Naive thymus-derived CD4-positive, alpha-beta T cell (primary cell): ENCODE measurements around the gene HBD. TPM values are rescaled to one million over a fixed set of nuclear protein-coding genes. Genes with fewer than 3 reads are reported as not detected.

Source experiments
- ATAC-seq: fragments of 150-1000 bp; cut with Tn5 transposase; 2 replicates; pipeline ENCODE4 v1.10.0; 2021; ENCODE audit warnings: mild to moderate bottlenecking, moderate library complexity
- CTCF ChIA-PET: fragments of 350-600 bp; sonication (Branson Sonifier 250); formaldehyde crosslinking; loops from one replicate; lab custom pipeline; 2021; ENCODE audit warnings: antibody characterized with exemption; lab: Charles Lee
- POLR2A ChIA-PET: fragments of 350-600 bp; sonication (Branson Sonifier 250); formaldehyde crosslinking; loops from one replicate; lab custom pipeline; 2021; ENCODE audit warnings: antibody characterized with exemption, inconsistent platforms; lab: Charles Lee
- DNase-seq, 9 donors: peaks; one replicate each; pipeline versions ENCODE4 v3.0.0 to v3.0.0-alpha.2; 2020 to 2022; ENCODE audit warnings: mixed read lengths in 1 of 9
- H3K27ac ChIP-seq: one replicate; pipeline ENCODE4 v1.7.0; 2013; ENCODE audit warnings: mild to moderate bottlenecking, low read depth, low read length, moderate library complexity
- H3K27me3 ChIP-seq, 2 donors: one replicate each; pipeline ENCODE4 v1.7.0; 2013; ENCODE audit warnings: low read length in 2 of 2, mild to moderate bottlenecking in 2 of 2, moderate library complexity in 2 of 2; ENCODE audit not compliant: control insufficient read depth in 2 of 2, insufficient read depth in 2 of 2
- H3K36me3 ChIP-seq, 3 experiments: 1 replicate in 2 of 3; 2 replicates in 1 of 3; pipeline ENCODE4 v1.7.0; 2013; ENCODE audit warnings: low read length in 3 of 3, mild to moderate bottlenecking in 3 of 3, moderate library complexity in 1 of 3; ENCODE audit not compliant: insufficient read depth in 3 of 3, control insufficient read depth in 2 of 3
- H3K4me1 ChIP-seq, 2 donors: one replicate each; pipeline ENCODE4 v1.7.0; 2013; ENCODE audit warnings: low read length in 2 of 2, mild to moderate bottlenecking in 2 of 2, moderate library complexity in 1 of 2; ENCODE audit not compliant: control insufficient read depth in 2 of 2, insufficient read depth in 2 of 2
- H3K4me3 ChIP-seq: 2 replicates; pipeline ENCODE4 v1.7.0; 2013; ENCODE audit warnings: mild to moderate bottlenecking, low read length
- H3K9me3 ChIP-seq, 3 experiments: 1 replicate in 2 of 3; 2 replicates in 1 of 3; pipeline ENCODE4 v1.7.0; 2013; ENCODE audit warnings: low read length in 3 of 3; ENCODE audit not compliant: control insufficient read depth in 2 of 3
- H3K27ac Mint-ChIP-seq, 9 donors: one replicate each; pipeline ENCODE4 v1.8.0; 2020 to 2022; ENCODE audit warnings: mixed read lengths in 9 of 9, mild to moderate bottlenecking in 8 of 9, moderate library complexity in 5 of 9, inconsistent platforms in 2 of 9
- H3K27me3 Mint-ChIP-seq, 5 donors: one replicate each; pipeline ENCODE4 v1.8.0; 2021 to 2022; ENCODE audit warnings: mixed read lengths in 5 of 5, mild to moderate bottlenecking in 1 of 5
- H3K36me3 Mint-ChIP-seq, 5 donors: one replicate each; pipeline ENCODE4 v1.8.0; 2020 to 2022; ENCODE audit warnings: mixed read lengths in 5 of 5, mild to moderate bottlenecking in 3 of 5, inconsistent platforms in 1 of 5
- H3K4me1 Mint-ChIP-seq, 7 donors: one replicate each; pipeline ENCODE4 v1.8.0; 2020 to 2022; ENCODE audit warnings: mixed read lengths in 7 of 7, mild to moderate bottlenecking in 3 of 7, inconsistent platforms in 1 of 7
- H3K4me3 Mint-ChIP-seq, 10 donors: one replicate each; pipeline ENCODE4 v1.8.0; 2020 to 2022; ENCODE audit warnings: mild to moderate bottlenecking in 10 of 10, mixed read lengths in 10 of 10, moderate library complexity in 6 of 10, inconsistent platforms in 2 of 10
- H3K9me3 Mint-ChIP-seq, 11 donors: one replicate each; pipeline ENCODE4 v1.8.0; 2020 to 2022; ENCODE audit warnings: mixed read lengths in 11 of 11, mild to moderate bottlenecking in 4 of 11, inconsistent platforms in 1 of 11, moderate library complexity in 1 of 11
- intact Hi-C, 2 donors: fragments of 100-400 bp; cut with micrococcal nuclease; formaldehyde crosslinking; loops; one replicate each; pipeline ENCODE4 v1.15.1; 2023
- polyA plus RNA-seq, 2 donors: library from polyadenylated mRNA; unstranded; fragments of 300-500 nt; fragmentation: Illumina TruSeq; gene quantifications; one replicate each; pipeline ENCODE4 v1.2.3, GENCODE V29; 2021
- total RNA-seq, 6 experiments: library from RNA in 5 of 6; stranded (reverse) in 5 of 6; gene quantifications; 1 replicate in 5 of 6; 2 replicates in 1 of 6; pipeline ENCODE4 v1.2.3 and lab custom pipeline; 2021 to 2026

The HBD gene
- total and polyA plus RNA-seq, 7 experiments from 2014 or later: not detected

DNA sequence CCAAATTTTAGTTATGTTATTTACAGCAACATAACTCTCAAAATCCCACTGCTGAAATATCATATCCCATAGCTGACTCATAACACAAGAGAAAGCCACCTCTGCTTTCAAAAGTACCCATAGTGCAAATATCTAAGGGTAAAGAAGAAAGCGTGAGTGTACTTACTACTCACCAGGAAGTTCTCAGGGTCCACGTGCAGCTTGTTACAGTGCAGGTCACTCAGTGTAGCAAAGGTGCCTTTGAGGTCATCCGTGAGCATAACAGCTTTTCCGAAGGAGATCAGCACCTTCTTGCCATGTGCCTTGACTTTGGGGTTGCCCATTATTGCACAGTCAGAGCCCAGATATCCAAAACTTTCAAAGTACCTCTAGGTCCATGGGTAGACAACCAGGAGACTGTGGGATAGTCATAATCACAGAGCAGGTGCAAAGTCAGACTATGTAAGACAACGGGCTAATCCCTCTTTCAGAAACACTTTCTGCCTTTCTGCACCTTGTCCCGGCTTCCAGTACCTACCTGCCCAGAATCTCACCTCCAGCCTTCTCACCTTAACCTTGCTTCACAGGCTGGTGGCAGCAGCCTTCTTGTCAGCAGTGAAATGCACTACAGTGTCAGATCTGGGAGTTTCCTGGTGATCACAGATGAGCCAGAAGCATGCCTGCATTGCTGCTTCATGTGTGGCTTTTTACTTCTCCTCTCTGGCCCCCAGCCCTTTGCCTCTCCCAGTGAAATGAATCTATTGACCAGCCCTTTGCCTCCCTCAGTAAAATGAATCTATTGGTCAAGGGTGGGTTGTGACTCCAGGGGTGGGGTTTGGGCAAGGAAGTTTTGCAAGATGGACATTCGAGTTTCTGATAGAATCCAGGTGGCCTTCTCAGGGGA is 8.9 kb upstream of the HBD start:
- H3K4me3 ChIP-seq: no peak overlapping the region
- H3K4me3 Mint-ChIP-seq: no peak overlapping the region
- H3K27ac ChIP-seq: no peak overlapping the region
- intact Hi-C loops: no loop called here
- no peaks in the 10 kb centered on the region for H3K9me3 ChIP-seq
- no peaks in the 10 kb centered on the region for H3K36me3 ChIP-seq
- peaks cover 5 to 31% (median 24%) of the 10 kb centered on the region in 5 donors for H3K27me3 Mint-ChIP-seq
- H3K4me1 ChIP-seq: no peaks in the 10 kb centered on the region
- H3K27ac Mint-ChIP-seq: no peak overlapping the region
- ChIA-PET POLR2A (no interaction called here), CTCF (no interaction called here)
- H3K4me1 Mint-ChIP-seq: no peaks in the 10 kb centered on the region
- H3K9me3 Mint-ChIP-seq: peaks cover 0 to 1% (median 0%) of the 10 kb centered on the region in 11 donors
- no peak for DNase-seq
- H3K27me3 ChIP-seq: peaks cover 0 to 3% of the 10 kb centered on the region in 2 donors
- H3K36me3 Mint-ChIP-seq: no peaks in the 10 kb centered on the region
- ATAC-seq: no peak

DNA sequence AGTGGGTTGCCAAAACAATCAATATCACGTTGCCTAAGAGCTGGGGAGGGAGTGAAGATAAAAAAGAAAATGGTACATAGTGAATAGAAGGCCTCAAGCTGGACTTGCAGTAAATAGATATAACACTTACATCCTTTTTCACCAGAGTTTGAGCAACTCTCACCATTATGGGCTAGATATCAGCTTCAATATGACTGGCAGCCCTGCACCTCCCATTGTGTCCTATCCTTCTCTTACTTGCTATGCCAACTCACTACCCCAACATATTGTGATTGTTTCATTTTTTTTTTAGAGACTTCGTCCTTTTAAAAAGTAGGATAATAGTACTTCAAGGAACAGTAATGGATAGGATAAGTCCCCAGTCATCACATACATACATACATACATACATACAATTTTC is 7.9 kb upstream of the HBD start:
- ChIA-PET POLR2A (no interaction called here), CTCF (no interaction called here)
- no peak overlapping the region for H3K27ac ChIP-seq
- ATAC-seq (no peak), DNase-seq (no peak)
- no peaks in the 10 kb centered on the region for H3K4me1 Mint-ChIP-seq
- H3K36me3 ChIP-seq: no peaks in the 10 kb centered on the region
- H3K9me3 Mint-ChIP-seq: peaks cover 0 to 1% (median 0%) of the 10 kb centered on the region in 11 donors
- no peaks in the 10 kb centered on the region for H3K4me1 ChIP-seq
- H3K27me3 Mint-ChIP-seq: peaks cover 5 to 35% (median 24%) of the 10 kb centered on the region in 5 donors
- H3K27me3 ChIP-seq: peaks cover 0 to 3% of the 10 kb centered on the region in 2 donors
- H3K27ac Mint-ChIP-seq: no peak overlapping the region
- no peaks in the 10 kb centered on the region for H3K9me3 ChIP-seq
- intact Hi-C loops: no loop called here
- H3K36me3 Mint-ChIP-seq: no peaks in the 10 kb centered on the region
- no peak overlapping the region for H3K4me3 Mint-ChIP-seq
- no peak overlapping the region for H3K4me3 ChIP-seq

DNA sequence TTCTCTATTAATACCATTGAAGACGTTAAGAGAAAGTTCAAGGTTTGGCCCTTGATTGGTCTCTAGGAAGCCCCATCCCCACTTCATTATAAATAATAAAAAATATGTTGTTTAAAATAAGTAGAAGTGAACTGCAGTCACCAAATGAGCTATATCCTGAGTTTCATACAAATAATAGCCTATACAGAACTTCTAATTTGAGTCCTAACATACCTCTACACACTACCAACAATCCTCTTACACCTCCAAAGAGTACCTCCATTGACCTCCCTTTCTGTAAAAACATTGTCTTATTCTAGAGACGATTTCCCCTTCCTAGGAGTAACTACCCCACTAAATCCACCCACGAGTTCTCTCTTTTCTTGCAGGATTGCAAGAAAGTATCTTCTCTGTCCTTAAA is 7.2 kb upstream of the HBD start:
- ChIA-PET POLR2A (no interaction called here), CTCF (no interaction called here)
- Histone ChIP-seq H3K36me3 (no peaks in the 10 kb centered on the region), H3K9me3 (no peaks in the 10 kb centered on the region), H3K27me3 (peaks cover 0 to 3% of the 10 kb centered on the region in 2 donors), H3K4me3 (no peak overlapping the region), H3K4me1 (no peaks in the 10 kb centered on the region), H3K27ac (no peak overlapping the region)
- Mint-ChIP-seq H3K27ac (no peak overlapping the region), H3K36me3 (no peaks in the 10 kb centered on the region), H3K4me1 (no peaks in the 10 kb centered on the region), H3K4me3 (no peak overlapping the region), H3K27me3 (peaks cover 3 to 34% (median 22%) of the 10 kb centered on the region in 5 donors), H3K9me3 (peaks cover 0 to 1% (median 0%) of the 10 kb centered on the region in 11 donors)
- ATAC-seq (no peak), DNase-seq (no peak)
- intact Hi-C loops: no loop called here

DNA sequence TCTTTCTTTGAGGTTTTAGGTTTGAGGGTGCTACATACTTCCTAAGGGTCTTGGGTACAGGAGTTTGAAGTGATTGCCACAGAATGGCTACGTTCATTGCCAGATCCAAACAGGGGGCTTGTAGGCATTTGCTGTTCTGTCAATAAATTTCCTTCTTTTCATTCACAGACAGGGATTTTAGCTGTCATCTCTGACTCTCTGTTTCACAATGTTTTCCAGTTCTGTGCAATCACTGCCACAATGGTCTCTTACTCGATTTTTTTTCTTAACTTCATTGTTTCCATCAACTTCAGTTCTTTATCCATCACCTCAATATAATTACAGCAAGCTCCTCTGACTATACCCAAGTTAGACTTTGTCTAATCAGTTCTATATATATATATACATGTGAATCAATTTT is 6.2 kb upstream of the HBD start:
- H3K27ac Mint-ChIP-seq: no peak overlapping the region
- H3K36me3 Mint-ChIP-seq: no peaks in the 10 kb centered on the region
- ChIA-PET POLR2A (no interaction called here), CTCF (no interaction called here)
- H3K4me3 ChIP-seq: no peak overlapping the region
- H3K27me3 ChIP-seq: peaks cover 0 to 3% of the 10 kb centered on the region in 2 donors
- H3K4me3 Mint-ChIP-seq: no peak overlapping the region
- peaks cover 0 to 1% (median 0%) of the 10 kb centered on the region in 11 donors for H3K9me3 Mint-ChIP-seq
- ATAC-seq (no peak), DNase-seq (no peak)
- H3K4me1 ChIP-seq: no peaks in the 10 kb centered on the region
- intact Hi-C loops: no loop called here
- no peaks in the 10 kb centered on the region for H3K9me3 ChIP-seq
- H3K36me3 ChIP-seq: no peaks in the 10 kb centered on the region
- no peak overlapping the region for H3K27ac ChIP-seq
- peaks cover 6 to 35% (median 23%) of the 10 kb centered on the region in 5 donors for H3K27me3 Mint-ChIP-seq
- H3K4me1 Mint-ChIP-seq: no peaks in the 10 kb centered on the region

DNA sequence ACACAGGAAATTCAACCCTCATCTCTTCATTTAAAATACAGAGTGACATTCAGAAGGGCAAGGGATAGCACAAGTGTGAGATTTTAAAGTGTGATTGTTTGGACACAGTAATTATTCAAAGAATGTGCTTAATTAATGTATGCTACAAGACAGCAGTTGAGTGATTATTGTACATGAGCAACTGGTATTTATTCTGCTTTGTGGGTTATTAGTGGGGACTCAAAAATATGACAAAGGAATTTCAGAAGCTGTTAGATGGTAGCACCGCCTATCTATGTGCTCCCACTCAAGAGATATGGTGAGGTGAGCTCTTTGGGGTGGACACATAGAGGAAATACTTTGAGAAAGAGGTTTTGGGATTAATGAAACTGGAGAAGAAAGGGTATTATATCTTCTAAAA is 5.8 kb upstream of the HBD start:
- POLR2A ChIA-PET: no interaction called here

DNA sequence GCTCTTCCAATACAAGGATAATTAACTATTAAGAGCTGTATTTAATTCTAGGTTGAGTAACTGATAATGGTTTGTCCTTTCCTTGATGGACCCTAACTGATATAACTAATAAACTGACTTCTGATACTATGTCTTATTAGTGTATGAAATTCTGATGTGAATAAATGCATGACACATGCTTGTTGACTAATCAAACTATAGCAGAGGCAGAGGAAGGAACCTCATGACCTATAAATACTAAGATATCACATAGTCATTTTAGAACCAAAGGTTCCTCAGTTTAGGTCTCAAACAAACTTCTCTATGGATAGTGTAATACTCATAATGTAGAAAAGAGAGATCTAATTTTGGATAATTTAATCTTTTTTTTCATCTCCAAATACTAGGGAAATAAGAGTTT is 4.8 kb upstream of the HBD start:
- Mint-ChIP-seq H3K27me3 (peaks cover 6 to 31% (median 15%) of the 10 kb centered on the region in 5 donors), H3K27ac (no peak overlapping the region), H3K4me1 (peaks cover 0 to 6% (median 0%) of the 10 kb centered on the region in 7 donors), H3K9me3 (peaks cover 0 to 1% (median 0%) of the 10 kb centered on the region in 11 donors), H3K36me3 (no peaks in the 10 kb centered on the region), H3K4me3 (no peak overlapping the region)
- H3K9me3 ChIP-seq: no peaks in the 10 kb centered on the region
- ATAC-seq: no peak
- H3K4me1 ChIP-seq: no peaks in the 10 kb centered on the region
- no peak for DNase-seq
- no peak overlapping the region for H3K27ac ChIP-seq
- H3K36me3 ChIP-seq: no peaks in the 10 kb centered on the region
- CTCF ChIA-PET: no interaction called here
- POLR2A ChIA-PET: no interaction called here
- no peak overlapping the region for H3K4me3 ChIP-seq
- intact Hi-C loops: no loop called here
- peaks cover 0 to 3% of the 10 kb centered on the region in 2 donors for H3K27me3 ChIP-seq

More for the DNA sequence above, 5.8 kb upstream of the HBD start:
- H3K27ac ChIP-seq: no peak overlapping the region
- Mint-ChIP-seq H3K4me1 (no peaks in the 10 kb centered on the region), H3K36me3 (no peaks in the 10 kb centered on the region), H3K27ac (no peak overlapping the region), H3K4me3 (no peak overlapping the region), H3K27me3 (peaks cover 6 to 35% (median 20%) of the 10 kb centered on the region in 5 donors), H3K9me3 (peaks cover 0 to 1% (median 0%) of the 10 kb centered on the region in 11 donors)
- no peak overlapping the region for H3K4me3 ChIP-seq
- DNase-seq (no peak), ATAC-seq (no peak)
- CTCF ChIA-PET: no interaction called here
- intact Hi-C loops: no loop called here
- H3K4me1 ChIP-seq: no peaks in the 10 kb centered on the region
- peaks cover 0 to 3% of the 10 kb centered on the region in 2 donors for H3K27me3 ChIP-seq
- H3K36me3 ChIP-seq: no peaks in the 10 kb centered on the region
- no peaks in the 10 kb centered on the region for H3K9me3 ChIP-seq

DNA sequence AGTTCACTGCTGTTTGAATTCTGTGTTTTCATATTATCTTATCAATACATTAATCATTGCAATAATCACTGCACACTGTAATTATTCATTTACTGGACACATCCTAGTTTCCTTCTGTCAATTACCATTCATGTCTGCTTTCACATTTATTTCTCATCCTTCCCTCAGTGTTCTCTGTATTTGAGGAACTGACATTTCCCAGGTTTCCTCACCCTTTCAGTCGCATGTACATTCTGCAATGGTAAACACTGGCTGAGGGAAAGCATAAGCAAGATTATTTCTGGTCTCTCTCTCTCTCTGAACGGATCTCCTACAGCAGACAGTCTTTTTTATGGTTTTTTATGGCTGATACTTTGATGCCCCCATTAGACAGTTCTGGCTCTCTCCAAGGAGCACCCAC is 4.2 kb upstream of the HBD start:
- DNase-seq (no peak), ATAC-seq (no peak)
- Mint-ChIP-seq H3K4me3 (no peak overlapping the region), H3K4me1 (peaks cover 0 to 6% (median 0%) of the 10 kb centered on the region in 7 donors), H3K9me3 (peaks cover 0 to 1% (median 0%) of the 10 kb centered on the region in 11 donors), H3K36me3 (no peaks in the 10 kb centered on the region), H3K27me3 (peaks cover 6 to 31% (median 15%) of the 10 kb centered on the region in 5 donors), H3K27ac (no peak overlapping the region)
- Histone ChIP-seq H3K4me1 (no peaks in the 10 kb centered on the region), H3K36me3 (no peaks in the 10 kb centered on the region), H3K27me3 (peaks cover 0 to 3% of the 10 kb centered on the region in 2 donors), H3K27ac (no peak overlapping the region), H3K9me3 (no peaks in the 10 kb centered on the region), H3K4me3 (no peak overlapping the region)
- intact Hi-C loops: no loop called here
- ChIA-PET CTCF (no interaction called here), POLR2A (no interaction called here)
